Activated CD8-positive, alpha-beta T cell treated with anti-CD3 and anti-CD28 coated beads for 36 hours (primary cell): ENCODE results near the gene ANKRD52. TPM values are rescaled to one million over a fixed set of nuclear protein-coding genes. Genes with fewer than 3 reads are reported as not detected.

Experiments used
- ATAC-seq: fragments of 200-7000 bp; cut with Tn5 transposase; one replicate; pipeline ENCODE4 v1.10.0; 2021; ENCODE audit warnings: mild to moderate bottlenecking, moderate library complexity
- CTCF ChIA-PET: fragments of 350-600 bp; sonication (Branson Sonifier 250); formaldehyde crosslinking; loops from one replicate; lab custom pipeline; 2021; ENCODE audit warnings: antibody characterized with exemption; lab: Charles Lee
- POLR2A ChIA-PET: fragments of 350-600 bp; sonication (Branson Sonifier 250); formaldehyde crosslinking; loops from one replicate; lab custom pipeline; 2021; ENCODE audit warnings: antibody characterized with exemption; lab: Charles Lee
- DNase-seq: peaks from one replicate; pipeline ENCODE4 v3.0.0-alpha.2; 2020
- H3K27ac Mint-ChIP-seq: one replicate; pipeline ENCODE4 v1.8.0; 2021; ENCODE audit warnings: mild to moderate bottlenecking, mixed read lengths
- H3K27me3 Mint-ChIP-seq: one replicate; pipeline ENCODE4 v1.8.0; 2021; ENCODE audit warnings: mixed read lengths
- H3K36me3 Mint-ChIP-seq: one replicate; pipeline ENCODE4 v1.8.0; 2021; ENCODE audit warnings: low read depth, mixed read lengths
- H3K4me1 Mint-ChIP-seq: one replicate; pipeline ENCODE4 v1.8.0; 2021; ENCODE audit warnings: low read depth, mixed read lengths
- H3K4me3 Mint-ChIP-seq: one replicate; pipeline ENCODE4 v1.8.0; 2021; ENCODE audit warnings: mild to moderate bottlenecking, moderate library complexity, mixed read lengths
- H3K9me3 Mint-ChIP-seq: one replicate; pipeline ENCODE4 v1.8.0; 2021; ENCODE audit warnings: mixed read lengths
- intact Hi-C: fragments of 100-400 bp; cut with micrococcal nuclease; formaldehyde crosslinking; loops from one replicate; pipeline ENCODE4 v1.10.0; 2022
- total RNA-seq, 2 experiments: library from RNA; stranded (reverse); gene quantifications; one replicate each; pipeline ENCODE4 v1.2.3, GENCODE V29; 2021
- TF ChIP-seq, protein P1 (sequence below): fragments of 200-600 bp; IDR thresholded peaks from one replicate; pipeline ENCODE4 v1.8.0; 2022; ENCODE audit warnings: antibody characterized with exemption, mild to moderate bottlenecking

Gene ANKRD52
- 10 to 100 TPM; 23.3 to 31.3 TPM for total RNA-seq

DNA sequence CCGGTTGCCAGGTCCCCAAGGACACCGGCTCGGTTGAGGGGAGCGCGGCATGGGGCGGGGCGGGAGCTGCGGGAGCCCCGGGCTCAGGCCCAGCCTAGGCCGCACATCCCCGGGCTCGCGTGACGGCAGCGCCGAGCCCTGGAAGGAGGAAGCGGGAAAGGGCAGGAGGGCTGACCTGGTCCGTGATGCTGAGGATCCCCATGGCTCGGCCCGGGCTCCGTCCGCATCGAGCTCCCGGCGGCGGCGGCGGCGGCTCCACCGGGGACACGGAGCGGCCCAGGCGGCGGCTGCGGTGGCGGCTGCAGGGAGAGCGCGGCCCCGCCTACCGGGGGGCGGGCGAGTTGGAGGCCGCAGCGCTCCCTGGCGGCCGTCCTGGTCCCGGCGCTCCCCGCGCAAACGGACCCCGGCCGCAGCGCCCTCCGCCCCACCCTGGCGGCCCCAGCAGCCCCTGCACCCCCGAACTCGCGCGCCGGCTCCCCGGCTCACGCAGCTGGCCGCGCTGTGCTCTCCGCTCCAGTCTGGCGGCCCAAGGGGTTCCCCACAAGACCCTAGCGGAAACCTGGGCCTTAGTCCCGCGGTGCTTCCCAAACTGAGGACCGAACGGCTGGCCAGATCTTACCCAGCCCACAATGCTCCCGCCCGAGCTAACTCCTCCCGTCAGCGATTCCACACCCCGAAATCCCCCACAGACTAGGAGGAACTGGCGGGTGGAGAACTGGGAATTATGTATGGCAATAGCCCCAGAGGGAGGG is at the start of gene ANKRD52:
Gene ANKRD52 (minus strand): TSS at position 317 of the 752 bp plus-strand sequence. CDS start 115 bp downstream, at position 202.
- TF ChIP-seq, protein P1, sequence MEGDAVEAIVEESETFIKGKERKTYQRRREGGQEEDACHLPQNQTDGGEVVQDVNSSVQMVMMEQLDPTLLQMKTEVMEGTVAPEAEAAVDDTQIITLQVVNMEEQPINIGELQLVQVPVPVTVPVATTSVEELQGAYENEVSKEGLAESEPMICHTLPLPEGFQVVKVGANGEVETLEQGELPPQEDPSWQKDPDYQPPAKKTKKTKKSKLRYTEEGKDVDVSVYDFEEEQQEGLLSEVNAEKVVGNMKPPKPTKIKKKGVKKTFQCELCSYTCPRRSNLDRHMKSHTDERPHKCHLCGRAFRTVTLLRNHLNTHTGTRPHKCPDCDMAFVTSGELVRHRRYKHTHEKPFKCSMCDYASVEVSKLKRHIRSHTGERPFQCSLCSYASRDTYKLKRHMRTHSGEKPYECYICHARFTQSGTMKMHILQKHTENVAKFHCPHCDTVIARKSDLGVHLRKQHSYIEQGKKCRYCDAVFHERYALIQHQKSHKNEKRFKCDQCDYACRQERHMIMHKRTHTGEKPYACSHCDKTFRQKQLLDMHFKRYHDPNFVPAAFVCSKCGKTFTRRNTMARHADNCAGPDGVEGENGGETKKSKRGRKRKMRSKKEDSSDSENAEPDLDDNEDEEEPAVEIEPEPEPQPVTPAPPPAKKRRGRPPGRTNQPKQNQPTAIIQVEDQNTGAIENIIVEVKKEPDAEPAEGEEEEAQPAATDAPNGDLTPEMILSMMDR: peak; percentile 80
- ATAC-seq (peak; percentile 94), DNase-seq (peak; percentile 81)
- H3K27me3 Mint-ChIP-seq: no peaks in the 10 kb centered on the region
- no peaks in the 10 kb centered on the region for H3K9me3 Mint-ChIP-seq
- H3K36me3 Mint-ChIP-seq: peaks cover 18% of the 10 kb centered on the region
- H3K4me1 Mint-ChIP-seq: peaks cover 19% of the 10 kb centered on the region
- ChIA-PET CTCF (interaction anchor here (0.6 to 3.4 kb wide), 30 partner anchors 10 to 256 kb away, joined by 3 to 40 read pairs (median 4); partner anchors contain the start of genes COQ10A, MYL6B, RNF41 and SMARCC2), POLR2A (interaction anchor here (0.7 to 3.5 kb wide), 12 partner anchors 9 to 192 kb away, joined by 3 to 17 read pairs (median 6); partner anchors contain the start of genes CNPY2, COQ10A, RNF41 and SMARCC2)
- intact Hi-C loops: loop anchor here (5.0 to 10.0 kb wide), 2 partner anchors 66 to 133 kb away; partner anchors contain the start of gene ESYT1
- peak within 1 kb of the TSS; percentile 87 for H3K27ac Mint-ChIP-seq
- H3K4me3 Mint-ChIP-seq: peak within 1 kb of the TSS; percentile 88

- ATAC-seq (no peak), DNase-seq (no peak)
- TF ChIP-seq, protein P1: no peak
- ChIA-PET POLR2A (interaction anchor here (1.0 kb wide), 1 partner anchor 141 kb away, joined by 3 read pairs; no protein-coding TSS in a partner anchor), CTCF (interaction anchor here (1.0 to 1.5 kb wide), 3 partner anchors 29 to 101 kb away, joined by 3 to 4 read pairs (median 3); no protein-coding TSS in a partner anchor)
- Mint-ChIP-seq H3K36me3 (peaks cover 30% of the 10 kb centered on the region), H3K27me3 (no peaks in the 10 kb centered on the region), H3K4me3 (no peak overlapping the region), H3K9me3 (no peaks in the 10 kb centered on the region), H3K4me1 (peaks cover under 1% of the 10 kb centered on the region), H3K27ac (no peak overlapping the region)
- intact Hi-C loops: no loop called here
Measured at GRCh38 chr12:56307221-56307965, 49.2 kb upstream of the ANKRD52 start.

GRCh38 chr12:56304872-56305590 is 46.8 kb upstream of the ANKRD52 start:
- peaks cover 25% of the 10 kb centered on the region for H3K36me3 Mint-ChIP-seq
- no peak for ATAC-seq
- CTCF ChIA-PET: interaction anchor here (0.6 to 1.8 kb wide), 2 partner anchors 115 to 159 kb away, joined by 3 to 4 read pairs; partner anchors contain the start of gene SMARCC2

GRCh38 chr12:56304276-56304675 is 46.1 kb upstream of the ANKRD52 start:
- TF ChIP-seq, protein P1: no peak
- DNase-seq (no peak), ATAC-seq (no peak)
- Mint-ChIP-seq H3K4me3 (no peak overlapping the region), H3K27ac (no peak overlapping the region), H3K27me3 (no peaks in the 10 kb centered on the region), H3K36me3 (peaks cover 26% of the 10 kb centered on the region), H3K9me3 (no peaks in the 10 kb centered on the region), H3K4me1 (peaks cover 16% of the 10 kb centered on the region)
- intact Hi-C loops: no loop called here
- POLR2A ChIA-PET: no interaction called here
- CTCF ChIA-PET: interaction anchor here (1.8 kb wide), 1 partner anchor 160 kb away, joined by 4 read pairs; no protein-coding TSS in a partner anchor

More at GRCh38 chr12:56304872-56305590, 46.8 kb upstream of the ANKRD52 start:
- peaks cover 16% of the 10 kb centered on the region for H3K4me1 Mint-ChIP-seq
- TF ChIP-seq, protein P1: no peak
- H3K9me3 Mint-ChIP-seq: no peaks in the 10 kb centered on the region
- DNase-seq: no peak
- H3K27ac Mint-ChIP-seq: no peak overlapping the region
- no peaks in the 10 kb centered on the region for H3K27me3 Mint-ChIP-seq
- POLR2A ChIA-PET: no interaction called here
- H3K4me3 Mint-ChIP-seq: no peak overlapping the region
- intact Hi-C loops: no loop called here
